ENCODE measurements around the gene CNTN5.
A peak's percentile ranks its signal among the peaks of the same experiment; 100 is the strongest.

CNTN5 gene

DNA sequence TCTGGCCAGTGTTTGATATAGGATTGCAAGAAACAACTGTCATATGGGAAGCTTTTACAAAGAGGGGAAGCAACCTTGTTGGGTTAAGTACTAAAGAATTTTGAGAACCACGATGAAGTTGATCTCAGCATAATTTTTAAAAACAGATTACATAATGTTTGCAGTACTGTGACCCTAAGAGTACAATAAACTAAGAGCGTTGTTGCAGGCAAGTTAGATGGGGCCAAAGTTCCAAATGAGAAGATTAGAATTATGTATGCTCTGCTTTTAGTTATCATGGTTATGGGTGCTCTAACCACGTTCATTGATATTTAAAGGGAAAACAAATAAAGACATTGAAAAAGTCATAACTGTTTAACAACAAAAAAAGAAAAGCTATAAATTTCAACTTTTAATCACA, 177.5 kb downstream of the CNTN5 start:
- Histone ChIP-seq H3K9me3 (no peaks in the 10 kb centered on the region), H3K4me3 (ENCODE audit: low read depth, low read length) (no peak overlapping the region), H3K4me1 (no peaks in the 10 kb centered on the region), H3K36me3 (no peaks in the 10 kb centered on the region), H3K27me3 (no peaks in the 10 kb centered on the region)
- TF ChIP-seq, protein P1, sequence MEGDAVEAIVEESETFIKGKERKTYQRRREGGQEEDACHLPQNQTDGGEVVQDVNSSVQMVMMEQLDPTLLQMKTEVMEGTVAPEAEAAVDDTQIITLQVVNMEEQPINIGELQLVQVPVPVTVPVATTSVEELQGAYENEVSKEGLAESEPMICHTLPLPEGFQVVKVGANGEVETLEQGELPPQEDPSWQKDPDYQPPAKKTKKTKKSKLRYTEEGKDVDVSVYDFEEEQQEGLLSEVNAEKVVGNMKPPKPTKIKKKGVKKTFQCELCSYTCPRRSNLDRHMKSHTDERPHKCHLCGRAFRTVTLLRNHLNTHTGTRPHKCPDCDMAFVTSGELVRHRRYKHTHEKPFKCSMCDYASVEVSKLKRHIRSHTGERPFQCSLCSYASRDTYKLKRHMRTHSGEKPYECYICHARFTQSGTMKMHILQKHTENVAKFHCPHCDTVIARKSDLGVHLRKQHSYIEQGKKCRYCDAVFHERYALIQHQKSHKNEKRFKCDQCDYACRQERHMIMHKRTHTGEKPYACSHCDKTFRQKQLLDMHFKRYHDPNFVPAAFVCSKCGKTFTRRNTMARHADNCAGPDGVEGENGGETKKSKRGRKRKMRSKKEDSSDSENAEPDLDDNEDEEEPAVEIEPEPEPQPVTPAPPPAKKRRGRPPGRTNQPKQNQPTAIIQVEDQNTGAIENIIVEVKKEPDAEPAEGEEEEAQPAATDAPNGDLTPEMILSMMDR (IDR thresholded peaks at IDR 0.05; ENCODE audit: low read depth, low read length), result no peak
- no peak for DNase-seq

DNA sequence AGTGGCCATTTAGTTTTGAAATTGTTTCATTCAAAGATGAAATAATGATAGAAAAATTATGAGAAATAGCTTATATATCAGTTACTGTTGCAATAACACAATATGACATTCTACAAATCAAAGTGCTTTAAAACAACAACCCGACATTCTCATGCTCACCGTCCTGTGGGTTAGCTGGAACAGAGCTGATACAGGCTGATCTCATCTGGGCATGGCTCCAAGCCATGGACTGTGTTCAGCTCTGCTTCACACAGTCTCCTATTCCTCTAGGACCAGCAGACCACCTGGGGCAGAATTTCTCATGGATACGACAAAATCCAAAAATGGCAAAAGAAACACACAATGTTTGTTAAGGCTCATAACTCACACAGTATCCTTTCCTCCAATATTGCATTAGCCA, 178.6 kb downstream of the CNTN5 start:
- Histone ChIP-seq H3K9me3 (no peaks in the 10 kb centered on the region), H3K27me3 (no peaks in the 10 kb centered on the region), H3K36me3 (no peaks in the 10 kb centered on the region), H3K4me1 (no peaks in the 10 kb centered on the region), H3K4me3 (ENCODE audit: low read depth, low read length) (no peak overlapping the region)
- peak; percentile 48 for DNase-seq
- TF ChIP-seq, protein P1 (IDR thresholded peaks at IDR 0.05; ENCODE audit: low read depth, low read length), result no peak

DNA sequence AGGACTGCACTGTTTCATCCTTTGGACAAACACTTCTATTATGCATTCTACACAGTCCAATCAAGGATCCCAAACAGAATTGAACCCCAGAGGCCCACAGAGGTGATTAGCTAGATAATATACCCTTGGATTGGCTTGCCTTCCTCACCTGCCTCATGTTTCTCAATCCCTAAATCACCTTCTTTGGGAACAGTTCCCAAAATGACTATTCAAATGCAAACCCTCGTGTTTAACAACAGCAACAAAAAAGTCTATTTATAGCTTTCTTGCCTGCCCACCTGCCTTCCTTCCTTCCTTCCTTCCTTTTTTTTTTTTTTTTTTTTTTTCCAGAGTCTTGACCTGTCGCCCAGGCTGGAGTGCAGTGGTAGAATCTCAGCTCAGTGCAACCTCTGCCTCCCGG, 180.0 kb downstream of the CNTN5 start:
- TF ChIP-seq, protein P1 (IDR thresholded peaks at IDR 0.05; ENCODE audit: low read depth, low read length), result no peak
- H3K4me1 ChIP-seq, result no peaks in the 10 kb centered on the region
- DNase-seq, result no peak
- no peak overlapping the region for H3K4me3 ChIP-seq (ENCODE audit: low read depth, low read length)
- no peaks in the 10 kb centered on the region for H3K9me3 ChIP-seq
- no peaks in the 10 kb centered on the region for H3K27me3 ChIP-seq
- H3K36me3 ChIP-seq, result no peaks in the 10 kb centered on the region

DNA sequence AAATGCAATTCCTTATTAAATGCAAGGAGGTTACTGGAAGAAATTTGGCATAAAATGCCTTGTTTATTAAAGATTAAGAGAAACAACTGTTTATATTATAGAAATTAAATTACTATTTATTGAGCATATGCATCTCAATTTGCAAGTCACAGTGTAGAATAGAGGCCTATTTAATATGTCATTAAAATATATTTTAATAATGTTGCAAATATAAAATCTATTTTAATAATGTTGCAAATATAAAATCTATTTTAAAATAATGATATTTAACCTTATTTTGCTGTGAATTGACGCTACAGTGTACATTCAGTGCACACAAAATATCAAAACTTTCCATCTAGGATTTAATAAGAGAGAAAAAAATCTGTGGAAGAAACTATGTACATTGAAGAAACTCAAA, 188.1 kb downstream of the CNTN5 start:
- H3K4me1 ChIP-seq, result no peaks in the 10 kb centered on the region
- DNase-seq, result no peak

DNA sequence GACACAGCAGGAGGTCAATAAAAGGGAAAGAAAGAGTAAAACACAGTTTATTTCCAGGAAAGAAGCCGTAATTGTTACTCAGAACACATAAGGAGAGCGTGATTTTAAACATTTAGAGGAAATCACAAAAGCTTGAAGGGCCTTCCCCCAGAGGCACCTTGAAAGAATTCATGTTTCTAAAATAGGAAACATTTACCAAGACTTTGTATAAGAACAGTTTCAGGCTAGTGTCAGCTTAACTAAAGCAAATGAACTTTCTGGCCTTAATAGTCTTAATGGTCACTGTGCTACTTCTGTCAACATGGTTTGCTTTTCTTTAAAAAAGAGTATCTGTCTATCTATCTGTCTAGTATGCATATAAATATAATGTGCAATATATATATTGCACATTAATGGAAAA, 208.8 kb downstream of the CNTN5 start:
- H3K27me3 ChIP-seq, result no peaks in the 10 kb centered on the region
- DNase-seq, result no peak
- H3K36me3 ChIP-seq, result no peaks in the 10 kb centered on the region
- no peaks in the 10 kb centered on the region for H3K9me3 ChIP-seq
- H3K4me1 ChIP-seq, result no peaks in the 10 kb centered on the region
- TF ChIP-seq, protein P1 (IDR thresholded peaks at IDR 0.05; ENCODE audit: low read depth, low read length), result no peak
- no peak overlapping the region for H3K4me3 ChIP-seq (ENCODE audit: low read depth, low read length)

More for the DNA sequence above, 188.1 kb downstream of the CNTN5 start:
- no peak overlapping the region for H3K4me3 ChIP-seq (ENCODE audit: low read depth, low read length)
- H3K9me3 ChIP-seq, result no peaks in the 10 kb centered on the region
- H3K27me3 ChIP-seq, result no peaks in the 10 kb centered on the region
- TF ChIP-seq, protein P1 (IDR thresholded peaks at IDR 0.05; ENCODE audit: low read depth, low read length), result no peak
- no peaks in the 10 kb centered on the region for H3K36me3 ChIP-seq

DNA sequence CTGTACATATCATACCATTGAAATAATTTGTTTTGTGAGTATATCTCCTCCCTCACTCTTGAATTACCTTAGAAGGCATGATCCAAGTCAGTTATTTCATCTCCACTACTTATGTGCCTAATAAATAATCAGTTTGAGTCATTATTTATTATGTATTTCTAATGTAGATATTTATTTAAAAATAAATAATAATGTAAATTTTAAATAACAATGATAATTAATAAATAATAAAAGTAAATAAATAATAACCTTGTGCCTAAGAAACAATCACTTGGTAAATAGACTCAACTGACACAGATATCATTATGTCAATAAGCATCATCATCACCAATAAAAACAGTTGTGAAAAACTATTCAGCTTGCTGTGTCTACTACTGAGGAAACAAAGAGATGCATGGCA, 213.8 kb downstream of the CNTN5 start:
- no peak for DNase-seq
- Histone ChIP-seq H3K36me3 (no peaks in the 10 kb centered on the region), H3K4me3 (ENCODE audit: low read depth, low read length) (no peak overlapping the region), H3K27me3 (no peaks in the 10 kb centered on the region), H3K9me3 (no peaks in the 10 kb centered on the region), H3K4me1 (no peaks in the 10 kb centered on the region)
- TF ChIP-seq, protein P1 (IDR thresholded peaks at IDR 0.05; ENCODE audit: low read depth, low read length), result no peak

All from BE2C (cell line).